IMR-90 (cell line): Measurements from ENCODE around the gene SLC27A6. TPM values are rescaled to one million over a fixed set of nuclear protein-coding genes. Genes with fewer than 3 reads are reported as not detected.

Experiments used
- ATAC-seq: fragments of 200-7000 bp; cut with Tn5 transposase; 2 replicates; pipeline ENCODE4 v1.9.1; 2020; ENCODE audit warnings: low read depth, mild to moderate bottlenecking, moderate library complexity
- BruUV-seq: library from RNA; stranded (reverse); fragments of 400-500 nt; replicated peaks from 2 replicates; lab custom pipeline; 2021; lab: Mats Ljungman, UMichigan
- CTCF ChIA-PET: fragments of 300-600 bp; formaldehyde crosslinking; extraction: SDS; loops from one replicate; lab custom pipeline; 2021; ENCODE audit warnings: antibody characterized with exemption; lab: Yijun Ruan, JAX
- POLR2A ChIA-PET: fragments of 300-600 bp; sonication (Branson Sonifier 250); formaldehyde crosslinking; loops from one replicate; lab custom pipeline; 2022; ENCODE audit warnings: antibody characterized with exemption; ENCODE audit not compliant: unreplicated experiment; lab: Charles Lee
- DNase-seq: peaks from one replicate; pipeline ENCODE4 v3.0.0; 2013
- H2AFZ ChIP-seq: replicated peaks from 2 replicates; pipeline ENCODE3; 2013; ENCODE audit warnings: low read length, mild to moderate bottlenecking; ENCODE audit not compliant: poor library complexity
- H2AK5ac ChIP-seq: 2 replicates; pipeline ENCODE4 v1.6.1; 2013; ENCODE audit warnings: low read depth, low read length, inconsistent platforms
- H2AK9ac ChIP-seq: replicated peaks from 2 replicates; pipeline ENCODE3; 2013; ENCODE audit warnings: mild to moderate bottlenecking, low read depth, low read length, moderate library complexity; ENCODE audit not compliant: poor library complexity
- H2BK120ac ChIP-seq: 2 replicates; pipeline ENCODE4 v1.6.1; 2013; ENCODE audit warnings: low read depth, low read length, inconsistent platforms
- H2BK15ac ChIP-seq: 3 replicates; pipeline ENCODE4 v1.6.1; 2013; ENCODE audit warnings: low read depth, low read length, inconsistent platforms
- H2BK20ac ChIP-seq: 2 replicates; pipeline ENCODE4 v1.6.1; 2013; ENCODE audit warnings: low read depth, mild to moderate bottlenecking, inconsistent platforms, low read length, moderate library complexity
- H2BK5ac ChIP-seq: 2 replicates; pipeline ENCODE4 v1.6.1; 2013; ENCODE audit warnings: mild to moderate bottlenecking, low read depth, low read length, inconsistent platforms; ENCODE audit not compliant: poor library complexity, severe bottlenecking
- H3K14ac ChIP-seq: replicated peaks from 2 replicates; pipeline ENCODE4 v1.6.1; 2013; ENCODE audit warnings: low read depth, low read length, inconsistent platforms
- H3K18ac ChIP-seq: 2 replicates; pipeline ENCODE4 v1.6.1; 2013; ENCODE audit warnings: low read depth, low read length, control low read depth
- H3K23ac ChIP-seq: 2 replicates; pipeline ENCODE4 v1.6.1; 2013; ENCODE audit warnings: low read depth, low read length, inconsistent platforms
- H3K27ac ChIP-seq: 2 replicates; pipeline ENCODE4 v1.5.1; 2013; ENCODE audit warnings: mild to moderate bottlenecking, control low read depth, low read length; ENCODE audit not compliant: insufficient read depth
- H3K27me3 ChIP-seq: 2 replicates; pipeline ENCODE4 v1.6.1; 2013; ENCODE audit warnings: low read length; ENCODE audit not compliant: control insufficient read depth, insufficient read depth
- H3K36me3 ChIP-seq: 2 replicates; pipeline ENCODE4 v1.6.1; 2013; ENCODE audit warnings: low read length, mixed read lengths; ENCODE audit not compliant: control insufficient read depth, insufficient read depth
- H3K4ac ChIP-seq: 2 replicates; pipeline ENCODE4 v1.6.1; 2013; ENCODE audit warnings: low read depth, low read length, inconsistent platforms
- H3K4me1 ChIP-seq: 2 replicates; pipeline ENCODE4 v1.6.1; 2013; ENCODE audit warnings: low read length, mixed read lengths; ENCODE audit not compliant: control insufficient read depth, insufficient read depth
- H3K4me2 ChIP-seq: 2 replicates; pipeline ENCODE4 v1.6.1; 2013; ENCODE audit warnings: low read depth, mild to moderate bottlenecking, control low read depth, low read length, moderate library complexity
- H3K4me3 ChIP-seq: 2 replicates; pipeline ENCODE4 v1.5.1; 2013; ENCODE audit warnings: low read depth, mild to moderate bottlenecking, control low read depth, low read length, moderate library complexity; ENCODE audit not compliant: insufficient read depth
- H3K56ac ChIP-seq: 2 replicates; pipeline ENCODE4 v1.6.1; 2013; ENCODE audit warnings: low read length, inconsistent platforms; ENCODE audit not compliant: insufficient read depth; ENCODE audit errors: extremely low read depth
- H3K79me1 ChIP-seq, 2 experiments: 2 replicates each; pipeline ENCODE4 v1.6.1; 2013; ENCODE audit warnings: low read length in 2 of 2, inconsistent platforms in 1 of 2, low read depth in 1 of 2
- H3K9ac ChIP-seq: 2 replicates; pipeline ENCODE4 v1.6.1; 2013; ENCODE audit warnings: low read depth, low read length, control low read depth
- H3K9me1 ChIP-seq: 2 replicates; pipeline ENCODE4 v1.6.1; 2013; ENCODE audit warnings: low read length, inconsistent platforms; ENCODE audit not compliant: insufficient read depth
- H3K9me3 ChIP-seq: 2 replicates; pipeline ENCODE4 v1.6.1; 2013; ENCODE audit warnings: low read length; ENCODE audit not compliant: control insufficient read depth, insufficient read depth
- H4K20me1 ChIP-seq: 2 replicates; pipeline ENCODE4 v1.6.1; 2013; ENCODE audit warnings: low read length, inconsistent platforms; ENCODE audit not compliant: insufficient read depth
- H4K5ac ChIP-seq: 2 replicates; pipeline ENCODE4 v1.6.1; 2013; ENCODE audit warnings: mild to moderate bottlenecking, low read depth, low read length, control low read depth
- H4K8ac ChIP-seq, 2 experiments: 2 replicates each; pipeline ENCODE4 v1.6.1; 2013; ENCODE audit warnings: low read depth in 2 of 2, low read length in 2 of 2, control low read depth in 1 of 2, inconsistent platforms in 1 of 2
- H4K91ac ChIP-seq: 2 replicates; pipeline ENCODE4 v1.6.1; 2013; ENCODE audit warnings: low read depth, low read length, inconsistent platforms; ENCODE audit not compliant: insufficient read depth
- BHLHE40 ChIP-seq: fragments of 150-350 bp; IDR thresholded peaks from 2 replicates; pipeline ENCODE4 v1.6.1; 2016; ENCODE audit warnings: mild to moderate bottlenecking, low read depth, low read length
- CHD1 ChIP-seq: IDR thresholded peaks from 2 replicates; pipeline ENCODE4 v1.6.1; 2012; ENCODE audit warnings: low read depth, low read length, improper control_type of control experiment
- MXI1 ChIP-seq: IDR thresholded peaks from 2 replicates; pipeline ENCODE4 v1.6.1; 2012; ENCODE audit warnings: low read depth, mild to moderate bottlenecking, low read length, moderate library complexity, borderline replicate concordance
- POLR2A ChIP-seq: IDR thresholded peaks from 2 replicates; pipeline ENCODE4 v1.6.1; 2012; ENCODE audit warnings: mild to moderate bottlenecking, low read depth, low read length
- RCOR1 ChIP-seq: IDR thresholded peaks from 2 replicates; pipeline ENCODE4 v1.6.1; 2012; ENCODE audit warnings: mild to moderate bottlenecking, low read length, improper control_type of control experiment; ENCODE audit not compliant: insufficient replicate concordance
- RFX5 ChIP-seq: IDR thresholded peaks from 2 replicates; pipeline ENCODE4 v1.8.0; 2012; ENCODE audit warnings: low read depth, mild to moderate bottlenecking, low read length, moderate library complexity
- SMC3 ChIP-seq: fragments of 150-350 bp; IDR thresholded peaks from 2 replicates; pipeline ENCODE4 v1.6.1; 2016; ENCODE audit warnings: low read depth, mild to moderate bottlenecking, antibody characterized with exemption, low read length, moderate library complexity
- USF2 ChIP-seq: fragments of 150-350 bp; IDR thresholded peaks from 2 replicates; pipeline ENCODE4 v1.6.1; 2017; ENCODE audit warnings: mild to moderate bottlenecking, antibody characterized with exemption, low read length, low read depth
- WGBS, 2 experiments: methylation state at CpG; one replicate each; pipeline versions ENCODE4 v1.1.5 to v1.1.7; 2013; ENCODE audit warnings: missing lambda C conversion rate in 2 of 2; ENCODE audit not compliant: insufficient read length in 1 of 2; ENCODE audit errors: extremely low coverage in 2 of 2; 5-methylcytosine and 5-hydroxymethylcytosine counted together
- dilution Hi-C: fragments of 300-500 bp; cut with HindIII; formaldehyde crosslinking; loops from one replicate; pipeline ENCODE4 v1.14.3; 2018; ENCODE audit warnings: low sequenced_read_pairs; ENCODE audit not compliant: unreplicated experiment
- in situ Hi-C: fragments of 300-500 bp; cut with MboI; formaldehyde crosslinking; loops from 3 replicates; pipeline ENCODE4 v1.14.3; 2019; ENCODE audit warnings: low sequenced_read_pairs, inconsistent platforms, mixed read lengths
- intact Hi-C: fragments of 100-400 bp; cut with micrococcal nuclease; formaldehyde crosslinking; loops from 2 replicates; pipeline ENCODE4 v1.10.0; 2022
- polyA plus RNA-seq, 3 experiments: library from polyadenylated mRNA; depleted of rRNA; stranded (reverse); fragments of >200 nt; gene quantifications; 2 replicates each; pipeline ENCODE4 v1.2.3, GENCODE V29; 2012; ENCODE audit warnings: low replicate concordance in 1 of 3
- total RNA-seq: library from RNA; depleted of rRNA; stranded (reverse); fragments of >200 nt; gene quantifications from 2 replicates; pipeline ENCODE4 v1.2.3, GENCODE V29; 2012

The SLC27A6 gene
- total and polyA plus RNA-seq, 2 of the 4 experiments (the other 2 are of a cell fraction): under 0.01 to 0.02 TPM

DNA sequence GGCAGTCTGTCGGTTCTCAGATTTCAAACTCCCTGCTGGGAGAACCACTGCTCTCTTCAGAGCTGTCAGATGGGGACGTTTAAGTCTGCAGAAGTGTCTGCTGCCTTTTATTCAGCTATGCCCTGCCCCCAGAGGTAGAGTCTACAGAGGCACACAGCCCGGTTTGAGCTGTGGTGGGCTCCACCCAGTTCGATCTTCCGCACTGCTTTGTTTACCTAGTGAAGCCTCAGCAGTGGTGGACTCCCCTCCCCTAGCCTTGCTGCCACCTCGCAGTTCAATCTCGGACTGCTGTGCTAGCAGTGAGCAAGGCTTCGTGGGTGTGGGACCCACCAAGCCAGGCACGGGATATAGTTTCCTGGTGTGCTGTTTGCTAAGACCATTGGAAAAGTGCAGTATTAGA is 8.0 kb downstream of the SLC27A6 start:
- DNase-seq (no peak), ATAC-seq (no peak)
- no peak overlapping the region for H2AFZ ChIP-seq
- no peak overlapping the region for H2AK5ac ChIP-seq
- H4K5ac ChIP-seq: no peak overlapping the region
- H3K27ac ChIP-seq: no peak overlapping the region
- H4K20me1 ChIP-seq: no peaks in the 10 kb centered on the region
- 0% methylated on average over 1 of the region's 9 CpGs; no CpG with 5 or more reads in 1 of the 2 experiments for WGBS, 2 experiments
- no peak overlapping the region for H3K14ac ChIP-seq
- in situ Hi-C loops: no loop called here
- H4K8ac ChIP-seq: no peak overlapping the region
- TF ChIP-seq RFX5: no peak
- no peak for TF ChIP-seq MXI1
- TF ChIP-seq POLR2A: no peak
- no peak for TF ChIP-seq BHLHE40
- TF ChIP-seq RCOR1: no peak
- TF ChIP-seq SMC3: no peak
- TF ChIP-seq CHD1: no peak
- TF ChIP-seq USF2: no peak
- no peaks in the 10 kb centered on the region for H3K36me3 ChIP-seq
- no peak overlapping the region for H3K4ac ChIP-seq
- no peak overlapping the region for H2BK20ac ChIP-seq
- dilution Hi-C loops: no loop called here
- no TSS peak for BruUV-seq
- no peak overlapping the region for H2AK9ac ChIP-seq
- no peak overlapping the region for H2BK5ac ChIP-seq
- ChIA-PET CTCF (no interaction called here), POLR2A (no interaction called here)
- no peak overlapping the region for H3K4me2 ChIP-seq
- H3K56ac ChIP-seq: no peak overlapping the region
- H3K18ac ChIP-seq: no peak overlapping the region
- no peak overlapping the region for H3K9ac ChIP-seq
- intact Hi-C loops: no loop called here
- no peaks in the 10 kb centered on the region for H3K79me1 ChIP-seq
- no peaks in the 10 kb centered on the region for H3K4me1 ChIP-seq
- no peak overlapping the region for H3K23ac ChIP-seq
- H3K9me1 ChIP-seq: no peaks in the 10 kb centered on the region
- no peak overlapping the region for H4K91ac ChIP-seq
- H2BK15ac ChIP-seq: no peak overlapping the region
- H3K4me3 ChIP-seq: no peak overlapping the region
- no peaks in the 10 kb centered on the region for H3K9me3 ChIP-seq
- H3K27me3 ChIP-seq: no peaks in the 10 kb centered on the region
- H2BK120ac ChIP-seq: no peak overlapping the region
